IMR-90 (cell line): ENCODE results near the gene RNF227. TPM values are rescaled to one million over a fixed set of nuclear protein-coding genes. Genes with fewer than 3 reads are reported as not detected.

ENCODE experiments used
- ATAC-seq: fragments of 200-7000 bp; cut with Tn5 transposase; 2 replicates; pipeline ENCODE4 v1.9.1; 2020; ENCODE audit warnings: low read depth, mild to moderate bottlenecking, moderate library complexity
- BruUV-seq: library from RNA; stranded (reverse); fragments of 400-500 nt; replicated peaks from 2 replicates; lab custom pipeline; 2021; lab: Mats Ljungman, UMichigan
- CTCF ChIA-PET: fragments of 300-600 bp; formaldehyde crosslinking; extraction: SDS; loops from one replicate; lab custom pipeline; 2021; ENCODE audit warnings: antibody characterized with exemption; lab: Yijun Ruan, JAX
- POLR2A ChIA-PET: fragments of 300-600 bp; sonication (Branson Sonifier 250); formaldehyde crosslinking; loops from one replicate; lab custom pipeline; 2022; ENCODE audit warnings: antibody characterized with exemption; ENCODE audit not compliant: unreplicated experiment; lab: Charles Lee
- DNase-seq: peaks from one replicate; pipeline ENCODE4 v3.0.0; 2013
- H2AFZ ChIP-seq: replicated peaks from 2 replicates; pipeline ENCODE3; 2013; ENCODE audit warnings: low read length, mild to moderate bottlenecking; ENCODE audit not compliant: poor library complexity
- H2AK5ac ChIP-seq: 2 replicates; pipeline ENCODE4 v1.6.1; 2013; ENCODE audit warnings: low read depth, low read length, inconsistent platforms
- H2AK9ac ChIP-seq: replicated peaks from 2 replicates; pipeline ENCODE3; 2013; ENCODE audit warnings: mild to moderate bottlenecking, low read depth, low read length, moderate library complexity; ENCODE audit not compliant: poor library complexity
- H2BK120ac ChIP-seq: 2 replicates; pipeline ENCODE4 v1.6.1; 2013; ENCODE audit warnings: low read depth, low read length, inconsistent platforms
- H2BK15ac ChIP-seq: 3 replicates; pipeline ENCODE4 v1.6.1; 2013; ENCODE audit warnings: low read depth, low read length, inconsistent platforms
- H2BK20ac ChIP-seq: 2 replicates; pipeline ENCODE4 v1.6.1; 2013; ENCODE audit warnings: low read depth, mild to moderate bottlenecking, inconsistent platforms, low read length, moderate library complexity
- H2BK5ac ChIP-seq: 2 replicates; pipeline ENCODE4 v1.6.1; 2013; ENCODE audit warnings: mild to moderate bottlenecking, low read depth, low read length, inconsistent platforms; ENCODE audit not compliant: poor library complexity, severe bottlenecking
- H3K14ac ChIP-seq: replicated peaks from 2 replicates; pipeline ENCODE4 v1.6.1; 2013; ENCODE audit warnings: low read depth, low read length, inconsistent platforms
- H3K18ac ChIP-seq: 2 replicates; pipeline ENCODE4 v1.6.1; 2013; ENCODE audit warnings: low read depth, low read length, control low read depth
- H3K23ac ChIP-seq: 2 replicates; pipeline ENCODE4 v1.6.1; 2013; ENCODE audit warnings: low read depth, low read length, inconsistent platforms
- H3K27ac ChIP-seq: 2 replicates; pipeline ENCODE4 v1.5.1; 2013; ENCODE audit warnings: mild to moderate bottlenecking, control low read depth, low read length; ENCODE audit not compliant: insufficient read depth
- H3K27me3 ChIP-seq: 2 replicates; pipeline ENCODE4 v1.6.1; 2013; ENCODE audit warnings: low read length; ENCODE audit not compliant: control insufficient read depth, insufficient read depth
- H3K36me3 ChIP-seq: 2 replicates; pipeline ENCODE4 v1.6.1; 2013; ENCODE audit warnings: low read length, mixed read lengths; ENCODE audit not compliant: control insufficient read depth, insufficient read depth
- H3K4ac ChIP-seq: 2 replicates; pipeline ENCODE4 v1.6.1; 2013; ENCODE audit warnings: low read depth, low read length, inconsistent platforms
- H3K4me1 ChIP-seq: 2 replicates; pipeline ENCODE4 v1.6.1; 2013; ENCODE audit warnings: low read length, mixed read lengths; ENCODE audit not compliant: control insufficient read depth, insufficient read depth
- H3K4me2 ChIP-seq: 2 replicates; pipeline ENCODE4 v1.6.1; 2013; ENCODE audit warnings: low read depth, mild to moderate bottlenecking, control low read depth, low read length, moderate library complexity
- H3K4me3 ChIP-seq: 2 replicates; pipeline ENCODE4 v1.5.1; 2013; ENCODE audit warnings: low read depth, mild to moderate bottlenecking, control low read depth, low read length, moderate library complexity; ENCODE audit not compliant: insufficient read depth
- H3K56ac ChIP-seq: 2 replicates; pipeline ENCODE4 v1.6.1; 2013; ENCODE audit warnings: low read length, inconsistent platforms; ENCODE audit not compliant: insufficient read depth; ENCODE audit errors: extremely low read depth
- H3K79me1 ChIP-seq, 2 experiments: 2 replicates each; pipeline ENCODE4 v1.6.1; 2013; ENCODE audit warnings: low read length in 2 of 2, inconsistent platforms in 1 of 2, low read depth in 1 of 2
- H3K9ac ChIP-seq: 2 replicates; pipeline ENCODE4 v1.6.1; 2013; ENCODE audit warnings: low read depth, low read length, control low read depth
- H3K9me1 ChIP-seq: 2 replicates; pipeline ENCODE4 v1.6.1; 2013; ENCODE audit warnings: low read length, inconsistent platforms; ENCODE audit not compliant: insufficient read depth
- H3K9me3 ChIP-seq: 2 replicates; pipeline ENCODE4 v1.6.1; 2013; ENCODE audit warnings: low read length; ENCODE audit not compliant: control insufficient read depth, insufficient read depth
- H4K20me1 ChIP-seq: 2 replicates; pipeline ENCODE4 v1.6.1; 2013; ENCODE audit warnings: low read length, inconsistent platforms; ENCODE audit not compliant: insufficient read depth
- H4K5ac ChIP-seq: 2 replicates; pipeline ENCODE4 v1.6.1; 2013; ENCODE audit warnings: mild to moderate bottlenecking, low read depth, low read length, control low read depth
- H4K8ac ChIP-seq, 2 experiments: 2 replicates each; pipeline ENCODE4 v1.6.1; 2013; ENCODE audit warnings: low read depth in 2 of 2, low read length in 2 of 2, control low read depth in 1 of 2, inconsistent platforms in 1 of 2
- H4K91ac ChIP-seq: 2 replicates; pipeline ENCODE4 v1.6.1; 2013; ENCODE audit warnings: low read depth, low read length, inconsistent platforms; ENCODE audit not compliant: insufficient read depth
- CTCF ChIP-seq: conservative IDR thresholded peaks from 2 replicates; pipeline ENCODE4 v1.5.1; 2012; ENCODE audit warnings: mild to moderate bottlenecking, low read depth, low read length, improper control_type of control experiment
- FOS ChIP-seq: fragments of 150-350 bp; IDR thresholded peaks from 2 replicates; pipeline ENCODE4 v1.6.1; 2016; ENCODE audit warnings: low read depth, low read length
- MAZ ChIP-seq: IDR thresholded peaks from 2 replicates; pipeline ENCODE4 v1.6.1; 2012; ENCODE audit warnings: low read depth, mild to moderate bottlenecking, low read length, improper control_type of control experiment, moderate library complexity, borderline replicate concordance
- MXI1 ChIP-seq: IDR thresholded peaks from 2 replicates; pipeline ENCODE4 v1.6.1; 2012; ENCODE audit warnings: low read depth, mild to moderate bottlenecking, low read length, moderate library complexity, borderline replicate concordance
- RAD21 ChIP-seq: IDR thresholded peaks from 2 replicates; pipeline ENCODE4 v1.6.1; 2012; ENCODE audit warnings: low read length, improper control_type of control experiment
- RFX5 ChIP-seq: IDR thresholded peaks from 2 replicates; pipeline ENCODE4 v1.8.0; 2012; ENCODE audit warnings: low read depth, mild to moderate bottlenecking, low read length, moderate library complexity
- SMC3 ChIP-seq: fragments of 150-350 bp; IDR thresholded peaks from 2 replicates; pipeline ENCODE4 v1.6.1; 2016; ENCODE audit warnings: low read depth, mild to moderate bottlenecking, antibody characterized with exemption, low read length, moderate library complexity
- USF2 ChIP-seq: fragments of 150-350 bp; IDR thresholded peaks from 2 replicates; pipeline ENCODE4 v1.6.1; 2017; ENCODE audit warnings: mild to moderate bottlenecking, antibody characterized with exemption, low read length, low read depth
- WGBS, 2 experiments: methylation state at CpG; one replicate each; pipeline versions ENCODE4 v1.1.5 to v1.1.7; 2013; ENCODE audit warnings: missing lambda C conversion rate in 2 of 2; ENCODE audit not compliant: insufficient read length in 1 of 2; ENCODE audit errors: extremely low coverage in 2 of 2; 5-methylcytosine and 5-hydroxymethylcytosine counted together
- dilution Hi-C: fragments of 300-500 bp; cut with HindIII; formaldehyde crosslinking; loops from one replicate; pipeline ENCODE4 v1.14.3; 2018; ENCODE audit warnings: low sequenced_read_pairs; ENCODE audit not compliant: unreplicated experiment
- in situ Hi-C: fragments of 300-500 bp; cut with MboI; formaldehyde crosslinking; loops from 3 replicates; pipeline ENCODE4 v1.14.3; 2019; ENCODE audit warnings: low sequenced_read_pairs, inconsistent platforms, mixed read lengths
- intact Hi-C: fragments of 100-400 bp; cut with micrococcal nuclease; formaldehyde crosslinking; loops from 2 replicates; pipeline ENCODE4 v1.10.0; 2022
- polyA plus RNA-seq, 3 experiments: library from polyadenylated mRNA; depleted of rRNA; stranded (reverse); fragments of >200 nt; gene quantifications; 2 replicates each; pipeline ENCODE4 v1.2.3, GENCODE V29; 2012; ENCODE audit warnings: low replicate concordance in 1 of 3
- total RNA-seq: library from RNA; depleted of rRNA; stranded (reverse); fragments of >200 nt; gene quantifications from 2 replicates; pipeline ENCODE4 v1.2.3, GENCODE V29; 2012

The RNF227 gene
- total and polyA plus RNA-seq, 2 of the 4 experiments (the other 2 are of a cell fraction), result 1.3 to 3.1 TPM

- in situ Hi-C loops, result no loop called here
- ChIA-PET POLR2A (interaction anchor here (1.4 kb wide), 1 partner anchor 12 kb away, joined by 4 read pairs; no protein-coding TSS in a partner anchor), CTCF (interaction anchor here (0.6 kb wide), 1 partner anchor 14 kb away, joined by 3 read pairs; the partner anchor contains the start of gene RNF227)
- no peak within 1 kb of the TSS for H3K56ac ChIP-seq
- peak within 1 kb of the TSS; percentile 100 for H2AK9ac ChIP-seq
- peaks cover 10% of the 10 kb centered on the region for H3K9me1 ChIP-seq
- H3K4ac ChIP-seq, result no peak within 1 kb of the TSS; the same call in 1 of the 2 replicates
- intact Hi-C loops, result loop anchor here (5.0 kb wide), 2 partner anchors 58 to 128 kb away; no protein-coding TSS in a partner anchor
- H3K18ac ChIP-seq, result no peak within 1 kb of the TSS
- H2BK120ac ChIP-seq, result no peak within 1 kb of the TSS
- ATAC-seq, result peak; percentile 67
- dilution Hi-C loops, result no loop called here
- no peak within 1 kb of the TSS for H3K23ac ChIP-seq
- TF ChIP-seq SMC3 (no peak), USF2 (no peak), FOS (no peak), MXI1 (0 out of 2 replicates have a peak, but pooled peaks have one; percentile 16), RAD21 (no peak), MAZ (0 out of 2 replicates have a peak, but pooled peaks have one; percentile 4), CTCF (no peak), RFX5 (no peak)
- peaks cover 30 to 44% of the 10 kb centered on the region in 2 experiments for H3K79me1 ChIP-seq
- H3K4me1 ChIP-seq, result peaks cover 7% of the 10 kb centered on the region; the same call in 1 of the 2 replicates
- no peak within 1 kb of the TSS; the same call in 1 of the 2 replicates for H2AK5ac ChIP-seq
- BruUV-seq, result no TSS peak
- peak within 1 kb of the TSS; percentile 49 for H3K4me3 ChIP-seq
- no peak within 1 kb of the TSS for H4K5ac ChIP-seq
- H3K4me2 ChIP-seq, result peak within 1 kb of the TSS; percentile 74
- no peaks in the 10 kb centered on the region for H3K27me3 ChIP-seq
- peak within 1 kb of the TSS; percentile 63 for H2AFZ ChIP-seq
- no peaks in the 10 kb centered on the region; the same call in 1 of the 2 replicates for H4K20me1 ChIP-seq
- DNase-seq, result peak; percentile 69
- no peaks in the 10 kb centered on the region for H3K9me3 ChIP-seq
- WGBS, 2 experiments, result 2% methylated on average over 15 of the region's 67 CpGs; no CpG with 5 or more reads in 1 of the 2 experiments
- 0 out of 2 replicates have a peak within 1 kb of the TSS, but pooled peaks have one; percentile 29 for H3K14ac ChIP-seq
- H3K9ac ChIP-seq, result peak within 1 kb of the TSS; percentile 62
- H3K27ac ChIP-seq, result no peak within 1 kb of the TSS; the same call in 1 of the 2 replicates
- H3K36me3 ChIP-seq, result no peaks in the 10 kb centered on the region
- no peak within 1 kb of the TSS for H2BK15ac ChIP-seq
- no peak within 1 kb of the TSS for H2BK5ac ChIP-seq
- no peak within 1 kb of the TSS for H4K91ac ChIP-seq
- H2BK20ac ChIP-seq, result no peak within 1 kb of the TSS
- peak within 1 kb of the TSS in 1 of 2 experiments; percentile 64; a peak in 1 of 4 replicates for H4K8ac ChIP-seq
Measured at GRCh38 chr17:7929158-7930023, 13.3 kb upstream of the RNF227 start, which contains the start of gene KCNAB3. KCNAB3 (minus strand) TSS chr17:7929856; CDS start chr17:7929435, 421 bp downstream.
